Vagina (tissue), 2 donors: Measurements from ENCODE around the gene ABLIM2. TPM values are rescaled to one million over a fixed set of nuclear protein-coding genes. Genes with fewer than 3 reads are reported as not detected.

ENCODE experiments used
- DNase-seq, 2 donors: peaks; one replicate each; pipeline ENCODE4 v3.0.0-alpha.2; 2017; ENCODE audit errors: extremely low spot score in 2 of 2
- H3K27ac ChIP-seq: fragments of 200-600 bp; sonication (generic); one replicate; pipeline ENCODE4 v1.5.1; 2019
- H3K27me3 ChIP-seq: fragments of 200-600 bp; sonication (generic); one replicate; pipeline ENCODE4 v1.5.1; 2019
- H3K36me3 ChIP-seq, 2 donors: fragments of 200-600 bp; sonication (generic); one replicate each; pipeline ENCODE4 v1.5.1; 2017 to 2019
- H3K4me1 ChIP-seq: fragments of 200-600 bp; sonication (generic); one replicate; pipeline ENCODE4 v1.5.1; 2019
- H3K4me3 ChIP-seq, 2 donors: fragments of 200-600 bp; sonication (generic); 1 replicate in 1 of 2; 2 replicates in 1 of 2; pipeline ENCODE4 v1.5.1; 2016 to 2019
- H3K9me3 ChIP-seq: fragments of 200-600 bp; sonication (generic); one replicate; pipeline ENCODE4 v1.5.1; 2019
- CTCF ChIP-seq, 3 experiments: fragments of 450-650 bp in 2 of 3; fragments of 200-600 bp in 1 of 3; sonication (generic) in 1 of 3; IDR thresholded peaks; one replicate each; pipeline ENCODE4 v1.5.1; 2017 to 2019; ENCODE audit warnings: antibody characterized with exemption in 3 of 3, mild to moderate bottlenecking in 2 of 3, moderate library complexity in 2 of 3
- POLR2A ChIP-seq, 2 donors: fragments of 450-650 bp; IDR thresholded peaks; one replicate each; pipeline ENCODE4 v1.6.1; 2017; ENCODE audit warnings: antibody characterized with exemption in 2 of 2, mild to moderate bottlenecking in 2 of 2, moderate library complexity in 2 of 2
- POLR2AphosphoS5 ChIP-seq, 2 donors: sonication (generic); formaldehyde crosslinking; IDR thresholded peaks; one replicate each; pipeline ENCODE4 v1.9.0; 2017; ENCODE audit warnings: antibody characterized with exemption in 2 of 2, mild to moderate bottlenecking in 2 of 2, low read depth in 1 of 2; ENCODE audit not compliant: insufficient read depth in 1 of 2
- intact Hi-C: fragments of 100-400 bp; cut with DNase I; formaldehyde crosslinking; loops from one replicate; pipeline ENCODE4 v1.15.1; 2023
- total RNA-seq: library from RNA; depleted of rRNA; stranded (reverse); fragments of >200 nt; gene quantifications from one replicate; pipeline ENCODE4 v1.2.3, GENCODE V29; 2016

The ABLIM2 gene
- total RNA-seq, 1 donor from 2014 or later, result 15.5 TPM

GRCh38 chr4:8061573-8061972, 97.0 kb downstream of the ABLIM2 start:
- H3K4me3 ChIP-seq, result no peak overlapping the region
- H3K27me3 ChIP-seq, result no peaks in the 10 kb centered on the region
- intact Hi-C loops, result no loop called here
- H3K27ac ChIP-seq, result no peak overlapping the region
- H3K4me1 ChIP-seq, result no peaks in the 10 kb centered on the region
- no peak for DNase-seq
- TF ChIP-seq CTCF (IDR thresholded peaks at IDR 0.05) (no peak), POLR2AphosphoS5 (IDR thresholded peaks at IDR 0.05; ENCODE audit: insufficient read depth in 1 of 2, low read depth in 1 of 2) (no peak), POLR2A (IDR thresholded peaks at IDR 0.05) (no peak)
- peaks cover 12% of the 10 kb centered on the region for H3K9me3 ChIP-seq
- no peaks in the 10 kb centered on the region for H3K36me3 ChIP-seq

GRCh38 chr4:8061145-8061544, 97.5 kb downstream of the ABLIM2 start:
- Histone ChIP-seq H3K4me3 (no peak overlapping the region), H3K9me3 (peaks cover 12% of the 10 kb centered on the region), H3K36me3 (no peaks in the 10 kb centered on the region), H3K27me3 (no peaks in the 10 kb centered on the region), H3K27ac (no peak overlapping the region), H3K4me1 (no peaks in the 10 kb centered on the region)
- no peak for TF ChIP-seq POLR2AphosphoS5 (IDR thresholded peaks at IDR 0.05; ENCODE audit: insufficient read depth in 1 of 2, low read depth in 1 of 2)
- no peak for TF ChIP-seq POLR2A (IDR thresholded peaks at IDR 0.05)
- no peak for TF ChIP-seq CTCF (IDR thresholded peaks at IDR 0.05)
- no peak for DNase-seq
- intact Hi-C loops, result no loop called here

GRCh38 chr4:8060632-8061031, 98.0 kb downstream of the ABLIM2 start:
- H3K36me3 ChIP-seq, result no peaks in the 10 kb centered on the region
- no peak for TF ChIP-seq POLR2A (IDR thresholded peaks at IDR 0.05)
- no peak for TF ChIP-seq POLR2AphosphoS5 (IDR thresholded peaks at IDR 0.05; ENCODE audit: insufficient read depth in 1 of 2, low read depth in 1 of 2)
- no peak for TF ChIP-seq CTCF (IDR thresholded peaks at IDR 0.05)
- intact Hi-C loops, result no loop called here

GRCh38 chr4:8058031-8058479, 100.6 kb downstream of the ABLIM2 start:
- H3K27ac ChIP-seq, result no peak overlapping the region
- H3K36me3 ChIP-seq, result no peaks in the 10 kb centered on the region
- no peaks in the 10 kb centered on the region for H3K9me3 ChIP-seq
- no peaks in the 10 kb centered on the region for H3K4me1 ChIP-seq
- H3K4me3 ChIP-seq, result no peak overlapping the region
- H3K27me3 ChIP-seq, result no peaks in the 10 kb centered on the region
- intact Hi-C loops, result no loop called here
- TF ChIP-seq CTCF (IDR thresholded peaks at IDR 0.05) (no peak), POLR2AphosphoS5 (IDR thresholded peaks at IDR 0.05; ENCODE audit: insufficient read depth in 1 of 2, low read depth in 1 of 2) (no peak), POLR2A (IDR thresholded peaks at IDR 0.05) (no peak)
- DNase-seq, result no peak

More at GRCh38 chr4:8060632-8061031, 98.0 kb downstream of the ABLIM2 start:
- no peak for DNase-seq
- Histone ChIP-seq H3K9me3 (peaks cover 12% of the 10 kb centered on the region), H3K27ac (no peak overlapping the region), H3K4me1 (no peaks in the 10 kb centered on the region), H3K27me3 (no peaks in the 10 kb centered on the region), H3K4me3 (no peak overlapping the region)

- Histone ChIP-seq H3K27me3 (no peaks in the 10 kb centered on the region), H3K4me1 (peaks cover 10% of the 10 kb centered on the region), H3K36me3 (no peaks in the 10 kb centered on the region), H3K9me3 (no peaks in the 10 kb centered on the region), H3K27ac (no peak overlapping the region), H3K4me3 (no peak overlapping the region)
- intact Hi-C loops, result no loop called here
- DNase-seq, result no peak
- TF ChIP-seq POLR2A (IDR thresholded peaks at IDR 0.05) (no peak), CTCF (IDR thresholded peaks at IDR 0.05) (no peak), POLR2AphosphoS5 (IDR thresholded peaks at IDR 0.05; ENCODE audit: insufficient read depth in 1 of 2, low read depth in 1 of 2) (no peak)
These were observed 103.4 kb downstream of the ABLIM2 start for GRCh38 chr4:8055206-8055605.
